Fibroblast of pulmonary artery (primary cell): ENCODE measurements around the gene CAGE1.
"Not testable (repeated sequence)": the region's sequence is repeated elsewhere in the genome, so short reads cannot be mapped to it uniquely, and the experiment has no call there.

Experiments
- DNase-seq: peaks from one replicate; pipeline ENCODE4 v3.0.0-alpha.2; 2010; ENCODE audit warnings: low read depth
- H3K4me3 ChIP-seq: replicated peaks from 2 replicates; pipeline ENCODE4 v1.5.1; 2011; ENCODE audit warnings: low read depth, mild to moderate bottlenecking, control low read depth, low read length, moderate library complexity
- CTCF ChIP-seq: IDR thresholded peaks from 2 replicates; pipeline ENCODE4 v1.5.1; 2011; ENCODE audit warnings: mild to moderate bottlenecking, control low read depth, low read length, inconsistent platforms; ENCODE audit errors: missing control alignments

Gene CAGE1

GRCh38 chr6:7328243-7328642 lies 61.3 kb downstream of the CAGE1 start:
- H3K4me3 ChIP-seq, result no peak overlapping the region
- no peak for DNase-seq
- no peak for TF ChIP-seq CTCF

- no peak for TF ChIP-seq CTCF
- no peak for DNase-seq
- H3K4me3 ChIP-seq, result no peak overlapping the region
These were observed 63.8 kb downstream of the CAGE1 start for GRCh38 chr6:7325750-7326149.

- no peak for TF ChIP-seq CTCF
- H3K4me3 ChIP-seq, result no peak overlapping the region
- DNase-seq, result no peak
These were observed 65.0 kb downstream of the CAGE1 start for GRCh38 chr6:7324520-7324919.

- TF ChIP-seq CTCF, result no peak
- H3K4me3 ChIP-seq, result no peak overlapping the region
- no peak for DNase-seq
These were observed 66.5 kb downstream of the CAGE1 start for GRCh38 chr6:7323074-7323473.

GRCh38 chr6:7321866-7322265 lies 67.7 kb downstream of the CAGE1 start:
- H3K4me3 ChIP-seq, DNase-seq: not testable (repeated sequence)

GRCh38 chr6:7319406-7319805 lies 70.1 kb downstream of the CAGE1 start:
- H3K4me3 ChIP-seq, DNase-seq: not testable (repeated sequence)

- H3K4me3 ChIP-seq, result no peak overlapping the region
- no peak for DNase-seq
- no peak for TF ChIP-seq CTCF
These were observed 72.0 kb downstream of the CAGE1 start for GRCh38 chr6:7317538-7317937.

GRCh38 chr6:7316658-7317533 lies 72.6 kb downstream of the CAGE1 start:
- no peak for DNase-seq
- no peak overlapping the region for H3K4me3 ChIP-seq
- TF ChIP-seq CTCF, result no peak
